B cell (primary cell): ENCODE measurements around the gene CCNYL1. TPM values are rescaled to one million over a fixed set of nuclear protein-coding genes. Genes with fewer than 3 reads are reported as not detected.

Experiments used
- ATAC-seq: fragments of 200-7000 bp; cut with Tn5 transposase; one replicate; pipeline ENCODE4 v1.10.0; 2021; ENCODE audit warnings: low read depth, mild to moderate bottlenecking, moderate number of reproducible peaks, moderate library complexity
- CTCF ChIA-PET: fragments of 350-600 bp; sonication (Branson Sonifier 250); formaldehyde crosslinking; loops from one replicate; lab custom pipeline; 2021; ENCODE audit warnings: antibody characterized with exemption, inconsistent platforms; lab: Charles Lee
- POLR2A ChIA-PET: fragments of 350-600 bp; sonication (Branson Sonifier 250); formaldehyde crosslinking; loops from one replicate; lab custom pipeline; 2021; ENCODE audit warnings: antibody characterized with exemption; lab: Charles Lee
- DNase-seq: peaks from one replicate; pipeline ENCODE4 v3.0.0; 2013
- H2AFZ ChIP-seq: 2 replicates; pipeline ENCODE4 v1.6.1; 2012; ENCODE audit warnings: mild to moderate bottlenecking, low read depth, low read length; ENCODE audit not compliant: insufficient read depth, poor library complexity, severe bottlenecking
- H3K27ac ChIP-seq, 2 donors: 1 replicate in 1 of 2; 2 replicates in 1 of 2; pipeline ENCODE4 v1.5.1; 2012 to 2013; ENCODE audit warnings: low read length in 2 of 2, mild to moderate bottlenecking in 2 of 2, moderate library complexity in 1 of 2
- H3K27me3 ChIP-seq, 4 experiments: fragments of 200-600 bp in 1 of 4; sonication (generic) in 1 of 4; replicated peaks in 1 of 4; 1 replicate in 2 of 4; 2 replicates in 2 of 4; pipeline versions ENCODE4 v1.6.1 to v1.7.0; 2013 to 2016; ENCODE audit warnings: low read length in 3 of 4, mild to moderate bottlenecking in 2 of 4, mixed read lengths in 1 of 4, moderate library complexity in 1 of 4; ENCODE audit not compliant: insufficient read depth in 4 of 4, control insufficient read depth in 3 of 4; ENCODE audit errors: control extremely low read depth in 1 of 4
- H3K36me3 ChIP-seq, 2 experiments: replicated peaks in 1 of 2; 1 replicate in 1 of 2; 2 replicates in 1 of 2; pipeline versions ENCODE4 v1.6.1 to v1.7.1; 2013; ENCODE audit warnings: low read length in 1 of 2; ENCODE audit not compliant: insufficient read depth in 2 of 2, control insufficient read depth in 1 of 2; ENCODE audit errors: control extremely low read depth in 1 of 2, extremely low read depth in 1 of 2
- H3K4me1 ChIP-seq, 2 donors: fragments of 200-600 bp in 1 of 2; sonication (generic) in 1 of 2; 1 replicate in 1 of 2; 2 replicates in 1 of 2; pipeline versions ENCODE4 v1.5.1 to v1.6.1; 2013 to 2017; ENCODE audit warnings: low read length in 2 of 2; ENCODE audit not compliant: control insufficient read depth in 2 of 2, insufficient read depth in 2 of 2
- H3K4me2 ChIP-seq: replicated peaks from 2 replicates; pipeline ENCODE3; 2012; ENCODE audit warnings: mild to moderate bottlenecking, low read depth, low read length; ENCODE audit not compliant: poor library complexity, severe bottlenecking
- H3K4me3 ChIP-seq, 5 experiments: fragments of 200-600 bp in 1 of 5; sonication (generic) in 1 of 5; 1 replicate in 3 of 5; 2 replicates in 2 of 5; pipeline versions ENCODE4 v1.5.1 to v1.7.0; 2011 to 2016; ENCODE audit warnings: low read length in 4 of 5, mild to moderate bottlenecking in 4 of 5, low read depth in 2 of 5, control low read depth in 1 of 5, moderate library complexity in 1 of 5; ENCODE audit not compliant: insufficient read depth in 1 of 5; ENCODE audit errors: control extremely low read depth in 1 of 5, extremely low read depth in 1 of 5
- H3K79me2 ChIP-seq: fragments of 200-600 bp; sonication (generic); one replicate; pipeline ENCODE4 v1.6.0; 2016; ENCODE audit warnings: low read length; ENCODE audit not compliant: control insufficient read depth, insufficient read depth
- H3K9ac ChIP-seq: fragments of 200-600 bp; sonication (generic); 2 replicates; pipeline ENCODE4 v1.6.1; 2017; ENCODE audit warnings: mild to moderate bottlenecking, low read length, moderate library complexity
- H3K9me3 ChIP-seq, 3 donors: one replicate each; pipeline versions ENCODE4 v1.6.1 to v1.7.1; 2013; ENCODE audit warnings: low read length in 2 of 3; ENCODE audit not compliant: control insufficient read depth in 2 of 3, insufficient read depth in 1 of 3; ENCODE audit errors: control extremely low read depth in 1 of 3
- H4K20me1 ChIP-seq: 2 replicates; pipeline ENCODE4 v1.6.0; 2012; ENCODE audit warnings: mild to moderate bottlenecking, low read length; ENCODE audit not compliant: insufficient read depth, control insufficient read depth, poor library complexity, severe bottlenecking
- H3K27ac Mint-ChIP-seq: one replicate; pipeline ENCODE4 v1.8.0; 2021; ENCODE audit warnings: mixed read lengths
- H3K27me3 Mint-ChIP-seq: one replicate; pipeline ENCODE4 v1.8.0; 2021; ENCODE audit warnings: mixed read lengths
- H3K4me1 Mint-ChIP-seq: one replicate; pipeline ENCODE4 v1.8.0; 2021; ENCODE audit warnings: mixed read lengths
- H3K4me3 Mint-ChIP-seq: one replicate; pipeline ENCODE4 v1.8.0; 2021; ENCODE audit warnings: mixed read lengths
- H3K9me3 Mint-ChIP-seq: one replicate; pipeline ENCODE4 v1.8.0; 2022; ENCODE audit warnings: mixed read lengths; ENCODE audit not compliant: insufficient read depth
- EZH2 ChIP-seq: IDR thresholded peaks from 2 replicates; pipeline ENCODE4 v1.6.1; 2012; ENCODE audit warnings: borderline replicate concordance, low read depth, mild to moderate bottlenecking, moderate library complexity, low read length; ENCODE audit not compliant: insufficient read depth, poor library complexity, severe bottlenecking
- WGBS: methylation state at CpG from one replicate; pipeline ENCODE4 v1.1.5; 2013; ENCODE audit warnings: missing lambda C conversion rate; ENCODE audit not compliant: insufficient coverage; 5-methylcytosine and 5-hydroxymethylcytosine counted together
- intact Hi-C: fragments of 100-400 bp; cut with micrococcal nuclease; formaldehyde crosslinking; loops from one replicate; pipeline ENCODE4 v1.10.0; 2022
- polyA plus RNA-seq: library from polyadenylated mRNA; depleted of rRNA; stranded (reverse); fragments of >200 nt; gene quantifications from 2 replicates; pipeline ENCODE4 v1.2.3, GENCODE V29; 2012
- total RNA-seq, 2 donors: library from RNA; stranded (reverse); fragments of 120-200 nt in 1 of 2; gene quantifications; 1 replicate in 1 of 2; 2 replicates in 1 of 2; pipeline versions ENCODE4 v1.2.3 to v1.2.4, GENCODE V29; 2013 to 2022
- TF ChIP-seq, protein P1 (sequence below): fragments of 200-600 bp; IDR thresholded peaks from one replicate; pipeline ENCODE4 v1.8.0; 2022; ENCODE audit warnings: antibody characterized with exemption, mild to moderate bottlenecking

The CCNYL1 gene
- total and polyA plus RNA-seq, 2 donors (not counting 1 experiment from before 2014, with no cell fraction given) = 8.6 to 14.2 TPM

DNA sequence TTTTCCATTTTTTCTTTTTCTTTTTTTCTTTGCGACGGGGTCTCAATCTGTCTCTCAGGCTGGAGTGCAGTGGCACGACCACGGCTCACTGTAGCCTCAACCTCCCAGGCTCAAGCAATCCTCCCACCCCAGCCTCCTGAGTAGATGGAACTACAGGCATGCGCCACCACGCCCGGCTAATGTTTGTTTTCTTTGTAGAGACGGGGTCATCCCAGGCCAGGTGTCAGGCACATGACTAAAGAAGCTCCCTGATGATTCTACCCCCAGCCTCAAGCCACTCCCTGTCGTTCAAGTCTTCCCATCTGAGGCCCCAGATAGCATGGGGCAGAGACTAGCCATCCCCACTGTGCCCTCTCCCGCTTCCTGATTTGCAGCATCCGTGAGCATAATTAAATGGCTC lies 68.1 kb downstream of the CCNYL1 start:
- no peak overlapping the region for H2AFZ ChIP-seq
- ATAC-seq (no peak), DNase-seq (no peak)
- H3K4me1 ChIP-seq = no peaks in the 10 kb centered on the region
- no peak overlapping the region for H3K27ac Mint-ChIP-seq
- H3K27ac ChIP-seq = no peak overlapping the region
- H3K9me3 ChIP-seq = no peaks in the 10 kb centered on the region
- no peaks in the 10 kb centered on the region for H3K79me2 ChIP-seq
- intact Hi-C loops = no loop called here
- 72% methylated on average over 5 of the region's 11 CpGs for WGBS
- peaks cover 5% of the 10 kb centered on the region for H3K27me3 Mint-ChIP-seq
- POLR2A ChIA-PET = no interaction called here
- no peaks in the 10 kb centered on the region for H4K20me1 ChIP-seq
- no peaks in the 10 kb centered on the region for H3K36me3 ChIP-seq
- H3K9me3 Mint-ChIP-seq = no peaks in the 10 kb centered on the region
- no peak overlapping the region for H3K4me3 ChIP-seq
- H3K4me3 Mint-ChIP-seq = no peak overlapping the region
- no peak overlapping the region for H3K9ac ChIP-seq
- no peaks in the 10 kb centered on the region for H3K4me1 Mint-ChIP-seq
- peaks cover 0 to 3% (median 0%) of the 10 kb centered on the region in 4 experiments for H3K27me3 ChIP-seq
- H3K4me2 ChIP-seq = no peak overlapping the region
- CTCF ChIA-PET = interaction anchor here (0.7 kb wide), 1 partner anchor 1050 kb away, joined by 3 read pairs; no protein-coding TSS in a partner anchor
- TF ChIP-seq, protein P1, sequence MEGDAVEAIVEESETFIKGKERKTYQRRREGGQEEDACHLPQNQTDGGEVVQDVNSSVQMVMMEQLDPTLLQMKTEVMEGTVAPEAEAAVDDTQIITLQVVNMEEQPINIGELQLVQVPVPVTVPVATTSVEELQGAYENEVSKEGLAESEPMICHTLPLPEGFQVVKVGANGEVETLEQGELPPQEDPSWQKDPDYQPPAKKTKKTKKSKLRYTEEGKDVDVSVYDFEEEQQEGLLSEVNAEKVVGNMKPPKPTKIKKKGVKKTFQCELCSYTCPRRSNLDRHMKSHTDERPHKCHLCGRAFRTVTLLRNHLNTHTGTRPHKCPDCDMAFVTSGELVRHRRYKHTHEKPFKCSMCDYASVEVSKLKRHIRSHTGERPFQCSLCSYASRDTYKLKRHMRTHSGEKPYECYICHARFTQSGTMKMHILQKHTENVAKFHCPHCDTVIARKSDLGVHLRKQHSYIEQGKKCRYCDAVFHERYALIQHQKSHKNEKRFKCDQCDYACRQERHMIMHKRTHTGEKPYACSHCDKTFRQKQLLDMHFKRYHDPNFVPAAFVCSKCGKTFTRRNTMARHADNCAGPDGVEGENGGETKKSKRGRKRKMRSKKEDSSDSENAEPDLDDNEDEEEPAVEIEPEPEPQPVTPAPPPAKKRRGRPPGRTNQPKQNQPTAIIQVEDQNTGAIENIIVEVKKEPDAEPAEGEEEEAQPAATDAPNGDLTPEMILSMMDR = no peak
- TF ChIP-seq EZH2 = no peak

DNA sequence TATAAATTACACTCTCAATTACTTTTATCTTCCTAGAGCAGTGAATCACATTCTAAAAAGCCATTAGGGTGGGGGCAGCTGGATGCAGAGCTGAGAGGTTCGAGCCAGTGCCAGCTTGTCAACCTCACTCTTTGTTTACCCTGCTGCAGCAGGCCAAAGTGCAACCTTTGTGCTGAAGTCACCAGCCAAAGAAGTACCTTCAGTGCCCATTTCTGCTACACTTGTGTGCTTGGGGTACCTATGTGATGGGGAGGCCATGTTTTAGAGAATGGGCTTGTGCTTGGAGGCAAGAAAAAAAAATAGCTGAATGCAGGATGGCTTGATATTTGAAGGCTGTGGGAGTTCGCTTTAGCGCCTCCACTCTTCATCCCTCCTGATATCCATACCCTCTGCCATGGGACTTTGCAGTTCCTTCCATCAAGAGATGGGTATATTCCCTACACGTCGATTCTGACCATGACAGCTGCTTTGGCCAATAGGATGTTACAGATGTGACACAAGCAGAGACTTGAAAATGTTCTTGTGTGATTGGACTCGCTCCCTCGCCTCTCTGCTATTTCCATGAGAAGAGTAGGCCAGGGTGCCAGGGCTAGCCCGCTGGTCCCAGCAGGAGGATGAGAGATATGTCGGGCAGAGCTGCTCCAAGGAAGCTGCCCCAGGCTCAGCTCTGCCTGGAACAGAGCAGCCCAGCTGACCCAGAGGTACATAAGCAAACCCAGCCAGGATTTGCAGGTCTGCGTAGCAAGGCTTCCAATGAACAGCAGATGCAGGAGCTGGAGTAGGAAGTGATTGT lies 71.0 kb downstream of the CCNYL1 start:
- no peaks in the 10 kb centered on the region for H3K79me2 ChIP-seq
- ChIA-PET CTCF (no interaction called here), POLR2A (no interaction called here)
- 97% methylated on average over 7 of the region's 10 CpGs for WGBS
- intact Hi-C loops = no loop called here
- H3K9me3 Mint-ChIP-seq = no peaks in the 10 kb centered on the region
- H3K9ac ChIP-seq = no peak overlapping the region
- no peak overlapping the region for H3K4me3 Mint-ChIP-seq
- H3K4me3 ChIP-seq = no peak overlapping the region
- ATAC-seq = no peak
- H3K9me3 ChIP-seq = no peaks in the 10 kb centered on the region
- peaks cover 0 to 3% (median 0%) of the 10 kb centered on the region in 4 experiments for H3K27me3 ChIP-seq
- peaks cover 12% of the 10 kb centered on the region for H3K27me3 Mint-ChIP-seq
- H3K27ac ChIP-seq = no peak overlapping the region
- H3K27ac Mint-ChIP-seq = no peak overlapping the region
- TF ChIP-seq, protein P1 = no peak
- no peak for TF ChIP-seq EZH2
- no peaks in the 10 kb centered on the region for H4K20me1 ChIP-seq
- H3K4me1 ChIP-seq = no peaks in the 10 kb centered on the region
- no peak for DNase-seq
- H3K4me2 ChIP-seq = no peak overlapping the region
- no peaks in the 10 kb centered on the region for H3K4me1 Mint-ChIP-seq
- H3K36me3 ChIP-seq = no peaks in the 10 kb centered on the region
- no peak overlapping the region for H2AFZ ChIP-seq
